Liver (tissue), 9 donors: ENCODE data around the gene FAM120C. TPM values are rescaled to one million over a fixed set of nuclear protein-coding genes. Genes with fewer than 3 reads are reported as not detected.

Source experiments
- DNase-seq: peaks from one replicate; pipeline ENCODE4 v3.0.0-alpha.2; 2017; ENCODE audit warnings: low spot score
- H3K27ac ChIP-seq, 2 donors: one replicate each; pipeline ENCODE4 v1.7.0; 2013; ENCODE audit warnings: inconsistent platforms in 2 of 2, low read length in 2 of 2, control low read depth in 1 of 2, low read depth in 1 of 2, mild to moderate bottlenecking in 1 of 2
- H3K27me3 ChIP-seq, 4 donors: one replicate each; pipeline versions ENCODE4 v1.6.1 to v1.7.0; 2013; ENCODE audit warnings: low read length in 3 of 4, inconsistent platforms in 1 of 4, mild to moderate bottlenecking in 1 of 4, moderate library complexity in 1 of 4; ENCODE audit not compliant: control insufficient read depth in 4 of 4, insufficient read depth in 4 of 4
- H3K36me3 ChIP-seq, 4 donors: one replicate each; pipeline versions ENCODE4 v1.6.1 to v1.7.0; 2013; ENCODE audit warnings: low read length in 3 of 4, mild to moderate bottlenecking in 3 of 4, low read depth in 1 of 4, moderate library complexity in 1 of 4; ENCODE audit not compliant: control insufficient read depth in 4 of 4, insufficient read depth in 3 of 4
- H3K4me1 ChIP-seq, 4 donors: one replicate each; pipeline versions ENCODE4 v1.6.1 to v1.7.0; 2013; ENCODE audit warnings: low read length in 3 of 4, mild to moderate bottlenecking in 3 of 4, moderate library complexity in 1 of 4; ENCODE audit not compliant: control insufficient read depth in 4 of 4, insufficient read depth in 4 of 4
- H3K4me3 ChIP-seq, 3 donors: one replicate each; pipeline versions ENCODE4 v1.6.1 to v1.7.0; 2013; ENCODE audit warnings: low read length in 3 of 3, control low read depth in 1 of 3, low read depth in 1 of 3, mild to moderate bottlenecking in 1 of 3
- H3K9ac ChIP-seq, 2 donors: one replicate each; pipeline ENCODE4 v1.7.0; 2013; ENCODE audit warnings: low read length in 2 of 2, mild to moderate bottlenecking in 2 of 2, moderate library complexity in 2 of 2, control low read depth in 1 of 2, low read depth in 1 of 2
- H3K9me3 ChIP-seq, 4 donors: one replicate each; pipeline versions ENCODE4 v1.6.1 to v1.7.0; 2013; ENCODE audit warnings: low read length in 3 of 4; ENCODE audit not compliant: control insufficient read depth in 4 of 4
- EGR1 ChIP-seq, 2 donors: IDR thresholded peaks; 2 replicates each; pipeline ENCODE4 v1.6.1; 2016 to 2018; ENCODE audit warnings: antibody characterized with exemption in 2 of 2, low read depth in 2 of 2
- FOXA1 ChIP-seq: IDR thresholded peaks from 2 replicates; pipeline ENCODE4 v1.6.1; 2016; ENCODE audit warnings: antibody characterized with exemption
- FOXA2 ChIP-seq: IDR thresholded peaks from 2 replicates; pipeline ENCODE4 v1.6.1; 2016; ENCODE audit warnings: antibody characterized with exemption
- GABPA ChIP-seq, 2 donors: IDR thresholded peaks in 1 of 2; conservative IDR thresholded peaks in 1 of 2; 2 replicates each; pipeline ENCODE4 v1.6.1; 2016; ENCODE audit warnings: antibody characterized with exemption in 2 of 2, mild to moderate bottlenecking in 1 of 2, moderate library complexity in 1 of 2
- HNF4A ChIP-seq, 2 donors: conservative IDR thresholded peaks; 2 replicates each; pipeline ENCODE4 v1.6.1; 2016; ENCODE audit warnings: antibody characterized with exemption in 2 of 2, mild to moderate bottlenecking in 2 of 2
- HNF4G ChIP-seq: IDR thresholded peaks from 2 replicates; pipeline ENCODE4 v1.6.1; 2016; ENCODE audit warnings: antibody characterized with exemption
- JUND ChIP-seq, 2 donors: IDR thresholded peaks; 2 replicates each; pipeline ENCODE4 v1.6.1; 2016; ENCODE audit warnings: antibody characterized with exemption in 2 of 2
- NR2F2 ChIP-seq: IDR thresholded peaks from 2 replicates; pipeline ENCODE4 v1.6.1; 2016; ENCODE audit warnings: antibody characterized with exemption
- RAD21 ChIP-seq, 2 donors: IDR thresholded peaks; 2 replicates each; pipeline ENCODE4 v1.6.1; 2016; ENCODE audit warnings: antibody characterized with exemption in 2 of 2, mild to moderate bottlenecking in 2 of 2
- RXRA ChIP-seq, 2 donors: IDR thresholded peaks; 2 replicates each; pipeline ENCODE4 v1.6.1; 2017 to 2018; ENCODE audit warnings: antibody characterized with exemption in 2 of 2, mild to moderate bottlenecking in 1 of 2
- SP1 ChIP-seq: IDR thresholded peaks from 2 replicates; pipeline ENCODE4 v1.6.1; 2018; ENCODE audit warnings: antibody characterized with exemption, mild to moderate bottlenecking
- TAF1 ChIP-seq: conservative IDR thresholded peaks from 2 replicates; pipeline ENCODE4 v1.6.1; 2016; ENCODE audit warnings: antibody characterized with exemption, mild to moderate bottlenecking
- YY1 ChIP-seq: IDR thresholded peaks from 2 replicates; pipeline ENCODE4 v1.6.1; 2016; ENCODE audit warnings: antibody characterized with exemption, mild to moderate bottlenecking
- WGBS: extraction: QIAGEN DNeasy Blood & Tissue Kit; methylation state at CpG from one replicate; pipeline ENCODE4 v1.1.7; 2013; 5-methylcytosine and 5-hydroxymethylcytosine counted together
- polyA plus RNA-seq, 2 donors: library from polyadenylated mRNA; stranded (reverse) in 1 of 2; unstranded in 1 of 2; fragments of 200-250 nt in 1 of 2; fragments of >200 nt in 1 of 2; fragmentation: Nextera tagmentation in 1 of 2; extraction: Ambion mirVana in 1 of 2; gene quantifications; one replicate each; pipeline versions ENCODE4 v1.2.1 to v1.2.3, GENCODE V29; 2013 to 2015
- total RNA-seq, 2 donors: library from RNA; depleted of rRNA; stranded (reverse); fragments of >200 nt; gene quantifications; one replicate each; pipeline ENCODE4 v1.2.3, GENCODE V29; 2014
- TF ChIP-seq, protein P1 (sequence below): fragments of 150-350 bp; IDR thresholded peaks from 2 replicates; pipeline ENCODE4 v1.5.1; 2017; ENCODE audit warnings: improper control_type of control experiment, low read depth, low read length; ENCODE audit not compliant: missing input control
- TF ChIP-seq, protein P2 (sequence below): IDR thresholded peaks from 2 replicates; pipeline ENCODE4 v1.6.1; 2016; ENCODE audit warnings: antibody characterized with exemption
- TF ChIP-seq, protein P3 (sequence below): IDR thresholded peaks from 2 replicates; pipeline ENCODE4 v1.6.1; 2016; ENCODE audit warnings: antibody characterized with exemption
- TF ChIP-seq, protein P4 (sequence below): IDR thresholded peaks from 2 replicates; pipeline ENCODE4 v1.6.1; 2016; ENCODE audit warnings: antibody characterized with exemption, mild to moderate bottlenecking
- TF ChIP-seq, protein P5 (sequence below): IDR thresholded peaks from 2 replicates; pipeline ENCODE4 v1.6.1; 2016; ENCODE audit warnings: antibody characterized with exemption
- donor health status: healthy.
- donor health status: healthy.
- donor health status: healthy.
- donor health status: healthy.
- donor health status: healthy.

FAM120C gene
- total and polyA plus RNA-seq, 4 donors = 1.8 to 3.7 (median 2.3) TPM

DNA sequence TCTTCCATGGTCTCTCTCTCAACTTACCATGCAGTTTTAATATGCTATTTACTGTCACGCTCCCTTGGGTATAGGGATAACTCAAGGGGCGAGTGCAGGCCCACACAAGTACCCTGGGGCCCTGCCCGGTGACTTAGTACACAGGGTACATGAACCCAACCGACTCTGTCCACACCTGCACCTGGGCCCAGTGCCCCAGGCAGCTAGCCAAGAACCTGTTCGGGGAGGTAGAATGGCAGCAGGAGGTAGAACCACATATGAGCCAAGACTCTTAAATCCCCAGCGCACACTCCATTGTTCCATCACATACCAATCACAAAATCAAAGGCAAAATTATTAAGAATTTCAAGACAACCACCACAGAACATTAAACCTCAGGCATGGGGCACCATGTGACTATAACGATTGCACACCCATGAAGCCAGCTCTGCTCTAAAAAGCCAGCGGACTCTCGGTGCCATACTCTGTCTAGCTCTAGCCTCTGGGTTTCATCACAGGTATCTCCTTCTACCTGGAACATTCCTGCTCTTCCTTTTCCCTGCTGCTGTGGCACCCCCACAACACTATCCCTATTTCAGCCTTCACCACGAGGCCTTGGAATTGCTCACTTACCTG, 153.4 kb downstream of the FAM120C start:
- DNase-seq = no peak
- H3K27me3 ChIP-seq = no peaks in the 10 kb centered on the region
- no peaks in the 10 kb centered on the region for H3K9me3 ChIP-seq
- H3K36me3 ChIP-seq = peaks cover 0 to 11% (median 5%) of the 10 kb centered on the region in 4 donors
- WGBS = 41% methylated on average over 10 of the region's 10 CpGs
- peak overlapping the region; percentile 9 to 37 for H3K27ac ChIP-seq
- H3K4me3 ChIP-seq = no peak overlapping the region
- H3K9ac ChIP-seq = no peak overlapping the region
- TF ChIP-seq FOXA2 (no peak), HNF4A (conservative IDR thresholded peaks at IDR 0.05) (peak; percentile 32 to 44), RXRA (IDR thresholded peaks at IDR 0.05) (peak; percentile 54 to 61)
- H3K4me1 ChIP-seq = peaks cover 13 to 22% (median 20%) of the 10 kb centered on the region in 4 donors

DNA sequence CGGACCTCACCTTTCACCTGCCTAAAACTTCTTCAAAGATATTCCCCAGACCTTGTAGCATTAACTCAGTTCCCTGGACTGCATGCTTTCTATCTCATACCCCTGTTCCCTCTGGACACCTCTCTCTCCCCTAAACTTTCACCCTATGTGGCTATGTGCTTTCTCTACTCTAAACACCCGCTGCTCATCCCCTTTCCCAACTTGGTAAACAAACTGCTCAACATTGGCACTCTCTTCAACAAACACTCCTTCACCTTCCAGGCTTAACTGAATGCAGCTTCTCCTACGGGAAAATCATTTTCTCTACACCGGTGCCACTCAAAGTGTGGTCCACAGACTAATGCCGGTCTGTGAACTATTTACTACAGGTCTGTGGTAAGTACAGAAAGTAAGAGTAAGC, 158.7 kb downstream of the FAM120C start:
- Histone ChIP-seq H3K27me3 (no peaks in the 10 kb centered on the region), H3K9ac (no peak overlapping the region), H3K4me1 (peaks cover 5 to 9% (median 8%) of the 10 kb centered on the region in 4 donors), H3K4me3 (no peak overlapping the region), H3K27ac (peak overlapping the region; percentile 25 to 46), H3K9me3 (no peaks in the 10 kb centered on the region), H3K36me3 (peaks cover 3 to 19% (median 15%) of the 10 kb centered on the region in 4 donors)
- TF ChIP-seq FOXA1 = no peak
- TF ChIP-seq HNF4G = no peak
- peak in 1 of 2 donors; percentile 22 for TF ChIP-seq RAD21 (IDR thresholded peaks at IDR 0.05)
- TF ChIP-seq, protein P1, sequence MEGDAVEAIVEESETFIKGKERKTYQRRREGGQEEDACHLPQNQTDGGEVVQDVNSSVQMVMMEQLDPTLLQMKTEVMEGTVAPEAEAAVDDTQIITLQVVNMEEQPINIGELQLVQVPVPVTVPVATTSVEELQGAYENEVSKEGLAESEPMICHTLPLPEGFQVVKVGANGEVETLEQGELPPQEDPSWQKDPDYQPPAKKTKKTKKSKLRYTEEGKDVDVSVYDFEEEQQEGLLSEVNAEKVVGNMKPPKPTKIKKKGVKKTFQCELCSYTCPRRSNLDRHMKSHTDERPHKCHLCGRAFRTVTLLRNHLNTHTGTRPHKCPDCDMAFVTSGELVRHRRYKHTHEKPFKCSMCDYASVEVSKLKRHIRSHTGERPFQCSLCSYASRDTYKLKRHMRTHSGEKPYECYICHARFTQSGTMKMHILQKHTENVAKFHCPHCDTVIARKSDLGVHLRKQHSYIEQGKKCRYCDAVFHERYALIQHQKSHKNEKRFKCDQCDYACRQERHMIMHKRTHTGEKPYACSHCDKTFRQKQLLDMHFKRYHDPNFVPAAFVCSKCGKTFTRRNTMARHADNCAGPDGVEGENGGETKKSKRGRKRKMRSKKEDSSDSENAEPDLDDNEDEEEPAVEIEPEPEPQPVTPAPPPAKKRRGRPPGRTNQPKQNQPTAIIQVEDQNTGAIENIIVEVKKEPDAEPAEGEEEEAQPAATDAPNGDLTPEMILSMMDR = no peak
- TF ChIP-seq, protein P2, sequence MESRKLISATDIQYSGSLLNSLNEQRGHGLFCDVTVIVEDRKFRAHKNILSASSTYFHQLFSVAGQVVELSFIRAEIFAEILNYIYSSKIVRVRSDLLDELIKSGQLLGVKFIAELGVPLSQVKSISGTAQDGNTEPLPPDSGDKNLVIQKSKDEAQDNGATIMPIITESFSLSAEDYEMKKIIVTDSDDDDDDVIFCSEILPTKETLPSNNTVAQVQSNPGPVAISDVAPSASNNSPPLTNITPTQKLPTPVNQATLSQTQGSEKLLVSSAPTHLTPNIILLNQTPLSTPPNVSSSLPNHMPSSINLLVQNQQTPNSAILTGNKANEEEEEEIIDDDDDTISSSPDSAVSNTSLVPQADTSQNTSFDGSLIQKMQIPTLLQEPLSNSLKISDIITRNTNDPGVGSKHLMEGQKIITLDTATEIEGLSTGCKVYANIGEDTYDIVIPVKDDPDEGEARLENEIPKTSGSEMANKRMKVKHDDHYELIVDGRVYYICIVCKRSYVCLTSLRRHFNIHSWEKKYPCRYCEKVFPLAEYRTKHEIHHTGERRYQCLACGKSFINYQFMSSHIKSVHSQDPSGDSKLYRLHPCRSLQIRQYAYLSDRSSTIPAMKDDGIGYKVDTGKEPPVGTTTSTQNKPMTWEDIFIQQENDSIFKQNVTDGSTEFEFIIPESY = no peak
- TF ChIP-seq, protein P3, sequence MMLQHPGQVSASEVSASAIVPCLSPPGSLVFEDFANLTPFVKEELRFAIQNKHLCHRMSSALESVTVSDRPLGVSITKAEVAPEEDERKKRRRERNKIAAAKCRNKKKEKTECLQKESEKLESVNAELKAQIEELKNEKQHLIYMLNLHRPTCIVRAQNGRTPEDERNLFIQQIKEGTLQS = no peak
- no peak for TF ChIP-seq FOXA2
- TF ChIP-seq SP1 = peak; percentile 6
- no peak for TF ChIP-seq TAF1
- no peak for TF ChIP-seq JUND (IDR thresholded peaks at IDR 0.05)
- TF ChIP-seq EGR1 (IDR thresholded peaks at IDR 0.05; ENCODE audit: low read depth in 2 of 2) = no peak
- TF ChIP-seq, protein P4, sequence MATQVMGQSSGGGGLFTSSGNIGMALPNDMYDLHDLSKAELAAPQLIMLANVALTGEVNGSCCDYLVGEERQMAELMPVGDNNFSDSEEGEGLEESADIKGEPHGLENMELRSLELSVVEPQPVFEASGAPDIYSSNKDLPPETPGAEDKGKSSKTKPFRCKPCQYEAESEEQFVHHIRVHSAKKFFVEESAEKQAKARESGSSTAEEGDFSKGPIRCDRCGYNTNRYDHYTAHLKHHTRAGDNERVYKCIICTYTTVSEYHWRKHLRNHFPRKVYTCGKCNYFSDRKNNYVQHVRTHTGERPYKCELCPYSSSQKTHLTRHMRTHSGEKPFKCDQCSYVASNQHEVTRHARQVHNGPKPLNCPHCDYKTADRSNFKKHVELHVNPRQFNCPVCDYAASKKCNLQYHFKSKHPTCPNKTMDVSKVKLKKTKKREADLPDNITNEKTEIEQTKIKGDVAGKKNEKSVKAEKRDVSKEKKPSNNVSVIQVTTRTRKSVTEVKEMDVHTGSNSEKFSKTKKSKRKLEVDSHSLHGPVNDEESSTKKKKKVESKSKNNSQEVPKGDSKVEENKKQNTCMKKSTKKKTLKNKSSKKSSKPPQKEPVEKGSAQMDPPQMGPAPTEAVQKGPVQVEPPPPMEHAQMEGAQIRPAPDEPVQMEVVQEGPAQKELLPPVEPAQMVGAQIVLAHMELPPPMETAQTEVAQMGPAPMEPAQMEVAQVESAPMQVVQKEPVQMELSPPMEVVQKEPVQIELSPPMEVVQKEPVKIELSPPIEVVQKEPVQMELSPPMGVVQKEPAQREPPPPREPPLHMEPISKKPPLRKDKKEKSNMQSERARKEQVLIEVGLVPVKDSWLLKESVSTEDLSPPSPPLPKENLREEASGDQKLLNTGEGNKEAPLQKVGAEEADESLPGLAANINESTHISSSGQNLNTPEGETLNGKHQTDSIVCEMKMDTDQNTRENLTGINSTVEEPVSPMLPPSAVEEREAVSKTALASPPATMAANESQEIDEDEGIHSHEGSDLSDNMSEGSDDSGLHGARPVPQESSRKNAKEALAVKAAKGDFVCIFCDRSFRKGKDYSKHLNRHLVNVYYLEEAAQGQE = no peak
- TF ChIP-seq, protein P5, sequence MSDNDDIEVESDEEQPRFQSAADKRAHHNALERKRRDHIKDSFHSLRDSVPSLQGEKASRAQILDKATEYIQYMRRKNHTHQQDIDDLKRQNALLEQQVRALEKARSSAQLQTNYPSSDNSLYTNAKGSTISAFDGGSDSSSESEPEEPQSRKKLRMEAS = no peak
- no peak for TF ChIP-seq NR2F2
- peak in 1 of 2 donors; percentile 32 for TF ChIP-seq HNF4A (conservative IDR thresholded peaks at IDR 0.05)
- TF ChIP-seq RXRA (IDR thresholded peaks at IDR 0.05) = peak in 1 of 2 donors; percentile 47
- no peak for TF ChIP-seq YY1
- no peak for TF ChIP-seq GABPA (IDR thresholded peaks at IDR 0.05 in 1 of 2, conservative IDR thresholded peaks at IDR 0.05 in 1 of 2)
- DNase-seq = no peak
- 52% methylated on average over 5 of the region's 5 CpGs for WGBS
